A549 (cell line): Measurements from ENCODE around the gene BGN. TPM values are rescaled to one million over a fixed set of nuclear protein-coding genes. Genes with fewer than 3 reads are reported as not detected.

Experiments used
- ATAC-seq, 2 experiments: fragments of 200-7000 bp in 1 of 2; fragments of >200 bp in 1 of 2; cut with Nextera tagmentation in 1 of 2; cut with Tn5 transposase in 1 of 2; 3 replicates each; pipeline versions ENCODE4 v1.8.0 to v1.9.1; 2018 to 2020; ENCODE audit warnings: mild to moderate bottlenecking in 1 of 2, moderate library complexity in 1 of 2
- CTCF ChIA-PET: fragments of 300-600 bp; sonication (Branson Sonifier 250); formaldehyde crosslinking; extraction: SDS; loops from one replicate; lab custom pipeline; 2021; ENCODE audit warnings: antibody characterized with exemption, inconsistent platforms; lab: Yijun Ruan, JAX
- POLR2A ChIA-PET: fragments of 350-600 bp; formaldehyde crosslinking; extraction: SDS; loops from one replicate; lab custom pipeline; 2021; ENCODE audit warnings: antibody characterized with exemption, inconsistent platforms; lab: Yijun Ruan, JAX
- DNase-seq, 2 experiments: peaks; one replicate each; pipeline versions ENCODE4 v3.0.0 to v3.0.0-alpha.2; 2011 to 2016; ENCODE audit warnings: low read depth in 1 of 2, low spot score in 1 of 2
- FAIRE-seq: peaks from 2 replicates; lab custom pipeline; 2011; peaks lifted over from hg19 to GRCh38; lab: Jason Lieb, UNC
- H3K27ac ChIP-seq, 2 experiments: fragments of >200 bp; sonication (Bioruptor Twin); formaldehyde crosslinking; 3 replicates each; pipeline ENCODE4 v1.5.1; 2016 to 2017
- H3K4me1 ChIP-seq: fragments of >200 bp; sonication (Bioruptor Twin); formaldehyde crosslinking; 3 replicates; pipeline ENCODE4 v1.6.1; 2016
- H3K4me2 ChIP-seq: fragments of >200 bp; sonication (Bioruptor Twin); formaldehyde crosslinking; 3 replicates; pipeline ENCODE4 v1.6.1; 2016
- H3K4me3 ChIP-seq: fragments of >200 bp; sonication (Bioruptor Twin); formaldehyde crosslinking; 3 replicates; pipeline ENCODE4 v1.5.1; 2016
- H3K9me3 ChIP-seq: fragments of >200 bp; sonication (Bioruptor Twin); formaldehyde crosslinking; 3 replicates; pipeline ENCODE4 v1.6.1; 2016
- CBX2 ChIP-seq: fragments of 200-600 bp; sonication (generic); IDR thresholded peaks from 2 replicates; pipeline ENCODE4 v1.6.1; 2016; ENCODE audit warnings: low read depth, mild to moderate bottlenecking, borderline replicate concordance
- EHMT2 ChIP-seq: fragments of 200-600 bp; sonication (generic); IDR thresholded peaks from 2 replicates; pipeline ENCODE4 v1.6.1; 2016; ENCODE audit warnings: antibody characterized with exemption, low read depth, mild to moderate bottlenecking, moderate library complexity
- EP300 ChIP-seq, 2 experiments: fragments of >200 bp; sonication (Bioruptor Twin); formaldehyde crosslinking; IDR thresholded peaks; 2 replicates in 1 of 2; 3 replicates in 1 of 2; pipeline ENCODE4 v1.6.1; 2016 to 2017
- ESRRA ChIP-seq: fragments of 150-350 bp; IDR thresholded peaks from 2 replicates; pipeline ENCODE4 v1.6.1; 2014; ENCODE audit warnings: mild to moderate bottlenecking, low read length, borderline replicate concordance
- HDAC2 ChIP-seq: fragments of 200-600 bp; sonication (generic); IDR thresholded peaks from 2 replicates; pipeline ENCODE4 v1.6.1; 2016
- HOXB5 ChIP-seq: fragments of 250-450 bp; sonication (Bioruptor Pico); IDR thresholded peaks from 2 replicates; pipeline ENCODE4 v1.5.0; 2020; ENCODE audit warnings: mild to moderate bottlenecking, moderate library complexity
- JUNB ChIP-seq: fragments of >200 bp; sonication (Bioruptor Twin); formaldehyde crosslinking; IDR thresholded peaks from 2 replicates; pipeline ENCODE4 v1.6.1; 2016
- KDM1A ChIP-seq: fragments of 200-600 bp; sonication (generic); IDR thresholded peaks from 2 replicates; pipeline ENCODE4 v1.6.1; 2016; ENCODE audit warnings: low read depth, mild to moderate bottlenecking
- NR3C1 ChIP-seq: fragments of >200 bp; sonication (Bioruptor Twin); formaldehyde crosslinking; IDR thresholded peaks from 3 replicates; pipeline ENCODE4 v1.6.1; 2017
- PHF8 ChIP-seq: fragments of 200-600 bp; sonication (generic); IDR thresholded peaks from 2 replicates; pipeline ENCODE4 v1.6.1; 2016; ENCODE audit warnings: low read depth, mild to moderate bottlenecking, antibody characterized with exemption, moderate library complexity, borderline replicate concordance
- RCOR1 ChIP-seq: fragments of 150-350 bp; IDR thresholded peaks from 2 replicates; pipeline ENCODE4 v1.6.1; 2014; ENCODE audit warnings: antibody characterized with exemption, low read length, low read depth
- SMC3 ChIP-seq: fragments of >200 bp; sonication (Bioruptor Twin); formaldehyde crosslinking; IDR thresholded peaks from 3 replicates; pipeline ENCODE4 v1.6.1; 2018; ENCODE audit warnings: inconsistent platforms
- TFCP2L1 ChIP-seq: fragments of 250-450 bp; sonication (Bioruptor Pico); IDR thresholded peaks from 2 replicates; pipeline ENCODE4 v1.5.0; 2021; ENCODE audit warnings: mild to moderate bottlenecking
- ZC3H11A ChIP-seq: fragments of 450-650 bp; IDR thresholded peaks from 2 replicates; pipeline ENCODE4 v1.6.1; 2014; ENCODE audit warnings: antibody characterized with exemption, mild to moderate bottlenecking
- ZFP36 ChIP-seq: fragments of 450-650 bp; IDR thresholded peaks from 2 replicates; pipeline ENCODE4 v1.6.1; 2014; ENCODE audit warnings: borderline replicate concordance; ENCODE audit not compliant: partially characterized antibody
- ZNF302 ChIP-seq: fragments of 250-450 bp; sonication (Bioruptor Pico); IDR thresholded peaks from 2 replicates; pipeline ENCODE4 v1.9.0; 2021; ENCODE audit warnings: inconsistent platforms, mild to moderate bottlenecking, moderate library complexity
- ZSCAN20 ChIP-seq: fragments of 250-450 bp; sonication (Bioruptor Pico); IDR thresholded peaks from 2 replicates; pipeline ENCODE4 v1.8.0; 2022; ENCODE audit warnings: mild to moderate bottlenecking, moderate library complexity
- WGBS: methylation state at CpG from one replicate; pipeline ENCODE4 v1.1.6; 2017; ENCODE audit errors: missing lambda C conversion rate; 5-methylcytosine and 5-hydroxymethylcytosine counted together
- polyA plus RNA-seq, 4 experiments: library from polyadenylated mRNA; depleted of rRNA in 3 of 4; stranded (reverse); fragments of >200 nt; fragmentation: RNase III in 1 of 4; extraction: RNeasy Plus Mini Kit Qiagen cat#74134 plus additional on column Dnase treatment in 1 of 4; gene quantifications; 2 replicates in 3 of 4; 3 replicates in 1 of 4; pipeline ENCODE4 v1.2.3, GENCODE V29; 2011 to 2017
- TF ChIP-seq, protein P1 (sequence below): fragments of 150-350 bp; IDR thresholded peaks from 2 replicates; pipeline ENCODE4 v1.6.1; 2014; ENCODE audit warnings: low read depth, mild to moderate bottlenecking, low read length
- TF ChIP-seq, protein P2 (sequence below): fragments of >200 bp; sonication (Bioruptor Twin); formaldehyde crosslinking; IDR thresholded peaks from 3 replicates; pipeline ENCODE4 v1.6.1; 2016
- TF ChIP-seq, protein P3 (sequence below): IDR thresholded peaks from 2 replicates; pipeline ENCODE4 v1.6.1; 2012; ENCODE audit warnings: low read depth, borderline replicate concordance
- TF ChIP-seq, protein P4 (sequence below): fragments of >200 bp; sonication (Bioruptor Twin); formaldehyde crosslinking; IDR thresholded peaks from 2 replicates; pipeline ENCODE4 v1.6.1; 2016
- TF ChIP-seq, protein P5 (sequence below): fragments of >200 bp; sonication (Bioruptor Twin); formaldehyde crosslinking; IDR thresholded peaks from 3 replicates; pipeline ENCODE4 v1.5.1; 2016
- TF ChIP-seq, protein P6 (sequence below): fragments of 250-450 bp; sonication (Bioruptor Pico); IDR thresholded peaks from 2 replicates; pipeline ENCODE4 v1.5.0; 2021; ENCODE audit warnings: mild to moderate bottlenecking, moderate library complexity, borderline replicate concordance
- TF ChIP-seq, protein P7 (sequence below): IDR thresholded peaks from 2 replicates; pipeline ENCODE4 v1.6.1; 2012

BGN gene
- polyA plus RNA-seq, 2 of the 4 experiments (the other 2 are of a cell fraction), result 0.04 TPM; not detected in 1

DNA sequence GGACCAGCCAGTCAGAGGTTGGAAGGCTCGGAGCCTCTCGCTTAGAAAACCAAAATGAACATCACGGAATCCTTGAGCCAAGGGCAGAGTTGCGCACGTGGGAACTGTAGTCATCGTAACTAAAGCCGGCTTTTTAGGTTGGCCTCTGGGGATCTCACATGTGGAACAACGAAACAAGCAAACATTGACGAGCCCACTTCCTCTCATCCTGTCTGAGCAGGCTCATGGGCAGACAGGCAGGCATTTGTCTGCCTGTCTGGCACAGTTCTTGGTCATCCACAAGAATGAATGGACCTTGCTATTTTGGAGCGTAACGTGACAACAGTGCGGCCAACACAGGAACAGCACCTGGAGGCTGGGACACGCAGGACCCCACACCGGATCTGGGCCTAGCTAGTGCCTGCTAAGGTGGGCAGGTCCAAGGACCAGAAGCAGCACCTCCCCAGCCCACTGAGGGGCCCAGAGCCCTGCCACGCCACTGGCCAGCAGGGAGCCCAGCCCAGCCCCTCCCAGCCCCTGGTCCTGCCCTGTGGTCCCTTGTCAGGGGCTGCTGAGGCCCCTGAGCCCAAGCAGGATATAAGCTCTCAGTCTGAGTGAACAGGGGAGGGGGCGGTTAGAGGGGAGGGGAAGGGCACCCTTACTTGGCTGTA is 39.8 kb upstream of the BGN start:
- Histone ChIP-seq H3K4me3 (no peak overlapping the region), H3K27ac (no peak overlapping the region), H3K9me3 (no peaks in the 10 kb centered on the region), H3K4me2 (no peak overlapping the region), H3K4me1 (no peaks in the 10 kb centered on the region)
- FAIRE-seq, result peak; percentile 51
- ATAC-seq, result no peak
- ChIA-PET POLR2A (no interaction called here), CTCF (interaction anchor here (1.6 kb wide), 1 partner anchor 52 kb away, joined by 3 read pairs; no protein-coding TSS in a partner anchor)
- 96% methylated on average over 14 of the region's 16 CpGs for WGBS
- no peak for DNase-seq
- TF ChIP-seq HOXB5 (CRISPR knock-in tag), result no peak

DNA sequence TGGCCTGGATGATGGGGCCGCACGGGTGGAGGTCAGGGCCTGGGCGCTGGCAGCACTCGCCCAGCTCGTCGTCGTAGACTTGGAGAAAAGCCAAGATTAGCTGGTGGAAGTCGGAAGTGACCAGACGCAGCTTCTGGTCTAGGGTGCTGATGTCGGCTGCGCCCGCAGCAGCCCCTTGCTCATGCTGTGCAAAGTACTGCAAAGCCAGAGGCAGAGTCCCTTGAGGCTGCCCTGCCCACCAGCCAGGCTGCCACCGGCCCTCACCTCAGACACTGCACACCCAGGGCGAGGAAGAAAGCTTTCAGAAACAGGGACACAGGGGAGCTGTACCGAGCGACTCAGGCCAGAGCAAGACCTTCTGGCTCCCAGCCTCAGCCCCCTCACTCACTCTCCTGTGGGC is 39.2 kb upstream of the BGN start:
- POLR2A ChIA-PET, result no interaction called here
- no peak overlapping the region for H3K27ac ChIP-seq
- CTCF ChIA-PET, result interaction anchor here (1.6 kb wide), 1 partner anchor 52 kb away, joined by 3 read pairs; no protein-coding TSS in a partner anchor

DNA sequence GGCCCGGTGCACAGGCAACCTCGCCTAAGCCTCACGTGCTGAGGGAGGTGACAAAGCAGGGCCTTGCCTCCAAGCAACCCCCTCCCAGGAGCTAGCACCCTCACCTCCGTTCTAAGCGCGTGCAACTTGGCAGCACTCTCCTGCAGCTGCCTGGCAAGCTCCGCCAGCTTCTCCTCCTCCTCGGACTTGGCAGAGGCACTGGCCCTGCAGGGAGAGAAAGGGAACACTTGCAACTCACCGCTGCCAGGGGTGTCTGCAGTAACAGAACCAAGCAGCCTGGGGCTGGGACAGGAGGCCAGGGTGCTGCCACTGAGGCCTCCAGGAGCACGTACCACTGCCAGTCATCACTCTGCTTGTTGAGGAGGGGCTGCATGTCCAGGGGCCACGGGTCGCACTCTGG is 38.6 kb upstream of the BGN start:
- ATAC-seq (no peak), DNase-seq (no peak), FAIRE-seq (no peak)
- Histone ChIP-seq H3K4me2 (no peak overlapping the region), H3K4me1 (no peaks in the 10 kb centered on the region), H3K27ac (no peak overlapping the region), H3K9me3 (no peaks in the 10 kb centered on the region), H3K4me3 (no peak overlapping the region)
- whole genome bisulfite sequencing, result 96% methylated on average over 8 of the region's 12 CpGs
- no peak for TF ChIP-seq EP300 (IDR thresholded peaks at IDR 0.05)
- no peak for TF ChIP-seq ESRRA
- TF ChIP-seq, protein P1, sequence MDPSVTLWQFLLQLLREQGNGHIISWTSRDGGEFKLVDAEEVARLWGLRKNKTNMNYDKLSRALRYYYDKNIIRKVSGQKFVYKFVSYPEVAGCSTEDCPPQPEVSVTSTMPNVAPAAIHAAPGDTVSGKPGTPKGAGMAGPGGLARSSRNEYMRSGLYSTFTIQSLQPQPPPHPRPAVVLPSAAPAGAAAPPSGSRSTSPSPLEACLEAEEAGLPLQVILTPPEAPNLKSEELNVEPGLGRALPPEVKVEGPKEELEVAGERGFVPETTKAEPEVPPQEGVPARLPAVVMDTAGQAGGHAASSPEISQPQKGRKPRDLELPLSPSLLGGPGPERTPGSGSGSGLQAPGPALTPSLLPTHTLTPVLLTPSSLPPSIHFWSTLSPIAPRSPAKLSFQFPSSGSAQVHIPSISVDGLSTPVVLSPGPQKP, result no peak
- TF ChIP-seq, protein P2, sequence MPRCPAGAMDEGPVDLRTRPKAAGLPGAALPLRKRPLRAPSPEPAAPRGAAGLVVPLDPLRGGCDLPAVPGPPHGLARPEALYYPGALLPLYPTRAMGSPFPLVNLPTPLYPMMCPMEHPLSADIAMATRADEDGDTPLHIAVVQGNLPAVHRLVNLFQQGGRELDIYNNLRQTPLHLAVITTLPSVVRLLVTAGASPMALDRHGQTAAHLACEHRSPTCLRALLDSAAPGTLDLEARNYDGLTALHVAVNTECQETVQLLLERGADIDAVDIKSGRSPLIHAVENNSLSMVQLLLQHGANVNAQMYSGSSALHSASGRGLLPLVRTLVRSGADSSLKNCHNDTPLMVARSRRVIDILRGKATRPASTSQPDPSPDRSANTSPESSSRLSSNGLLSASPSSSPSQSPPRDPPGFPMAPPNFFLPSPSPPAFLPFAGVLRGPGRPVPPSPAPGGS, result no peak
- TF ChIP-seq ZFP36, result no peak
- no peak for TF ChIP-seq PHF8
- no peak for TF ChIP-seq JUNB
- TF ChIP-seq, protein P3, sequence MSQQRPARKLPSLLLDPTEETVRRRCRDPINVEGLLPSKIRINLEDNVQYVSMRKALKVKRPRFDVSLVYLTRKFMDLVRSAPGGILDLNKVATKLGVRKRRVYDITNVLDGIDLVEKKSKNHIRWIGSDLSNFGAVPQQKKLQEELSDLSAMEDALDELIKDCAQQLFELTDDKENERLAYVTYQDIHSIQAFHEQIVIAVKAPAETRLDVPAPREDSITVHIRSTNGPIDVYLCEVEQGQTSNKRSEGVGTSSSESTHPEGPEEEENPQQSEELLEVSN, result no peak
- TF ChIP-seq, protein P4, sequence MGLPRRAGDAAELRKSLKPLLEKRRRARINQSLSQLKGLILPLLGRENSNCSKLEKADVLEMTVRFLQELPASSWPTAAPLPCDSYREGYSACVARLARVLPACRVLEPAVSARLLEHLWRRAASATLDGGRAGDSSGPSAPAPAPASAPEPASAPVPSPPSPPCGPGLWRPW, result no peak
- no peak for TF ChIP-seq CBX2
- TF ChIP-seq KDM1A, result no peak
- TF ChIP-seq, protein P5, sequence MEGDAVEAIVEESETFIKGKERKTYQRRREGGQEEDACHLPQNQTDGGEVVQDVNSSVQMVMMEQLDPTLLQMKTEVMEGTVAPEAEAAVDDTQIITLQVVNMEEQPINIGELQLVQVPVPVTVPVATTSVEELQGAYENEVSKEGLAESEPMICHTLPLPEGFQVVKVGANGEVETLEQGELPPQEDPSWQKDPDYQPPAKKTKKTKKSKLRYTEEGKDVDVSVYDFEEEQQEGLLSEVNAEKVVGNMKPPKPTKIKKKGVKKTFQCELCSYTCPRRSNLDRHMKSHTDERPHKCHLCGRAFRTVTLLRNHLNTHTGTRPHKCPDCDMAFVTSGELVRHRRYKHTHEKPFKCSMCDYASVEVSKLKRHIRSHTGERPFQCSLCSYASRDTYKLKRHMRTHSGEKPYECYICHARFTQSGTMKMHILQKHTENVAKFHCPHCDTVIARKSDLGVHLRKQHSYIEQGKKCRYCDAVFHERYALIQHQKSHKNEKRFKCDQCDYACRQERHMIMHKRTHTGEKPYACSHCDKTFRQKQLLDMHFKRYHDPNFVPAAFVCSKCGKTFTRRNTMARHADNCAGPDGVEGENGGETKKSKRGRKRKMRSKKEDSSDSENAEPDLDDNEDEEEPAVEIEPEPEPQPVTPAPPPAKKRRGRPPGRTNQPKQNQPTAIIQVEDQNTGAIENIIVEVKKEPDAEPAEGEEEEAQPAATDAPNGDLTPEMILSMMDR, result no peak
- no peak for TF ChIP-seq ZC3H11A
- TF ChIP-seq, protein P6, sequence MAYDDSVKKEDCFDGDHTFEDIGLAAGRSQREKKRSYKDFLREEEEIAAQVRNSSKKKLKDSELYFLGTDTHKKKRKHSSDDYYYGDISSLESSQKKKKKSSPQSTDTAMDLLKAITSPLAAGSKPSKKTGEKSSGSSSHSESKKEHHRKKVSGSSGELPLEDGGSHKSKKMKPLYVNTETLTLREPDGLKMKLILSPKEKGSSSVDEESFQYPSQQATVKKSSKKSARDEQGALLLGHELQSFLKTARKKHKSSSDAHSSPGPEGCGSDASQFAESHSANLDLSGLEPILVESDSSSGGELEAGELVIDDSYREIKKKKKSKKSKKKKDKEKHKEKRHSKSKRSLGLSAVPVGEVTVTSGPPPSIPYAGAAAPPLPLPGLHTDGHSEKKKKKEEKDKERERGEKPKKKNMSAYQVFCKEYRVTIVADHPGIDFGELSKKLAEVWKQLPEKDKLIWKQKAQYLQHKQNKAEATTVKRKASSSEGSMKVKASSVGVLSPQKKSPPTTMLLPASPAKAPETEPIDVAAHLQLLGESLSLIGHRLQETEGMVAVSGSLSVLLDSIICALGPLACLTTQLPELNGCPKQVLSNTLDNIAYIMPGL, result no peak
- TF ChIP-seq NR3C1, result no peak
- no peak for TF ChIP-seq ZSCAN20 (CRISPR knock-in tag)
- TF ChIP-seq TFCP2L1, result no peak
- ChIA-PET POLR2A (no interaction called here), CTCF (interaction anchor here (1.0 to 3.0 kb wide), 3 partner anchors 15 to 423 kb away, joined by 3 to 10 read pairs (median 3); partner anchors contain the start of gene HAUS7)

More for the DNA sequence above, 39.2 kb upstream of the BGN start:
- H3K4me3 ChIP-seq, result no peak overlapping the region
- ATAC-seq (no peak), DNase-seq (no peak), FAIRE-seq (no peak)
- 90% methylated on average over 14 of the region's 16 CpGs for WGBS
- TF ChIP-seq EHMT2 (no peak), HDAC2 (no peak), ZNF302 (CRISPR knock-in tag) (no peak), RCOR1 (no peak), SMC3 (no peak)
- TF ChIP-seq, protein P4, result no peak
- TF ChIP-seq, protein P7, sequence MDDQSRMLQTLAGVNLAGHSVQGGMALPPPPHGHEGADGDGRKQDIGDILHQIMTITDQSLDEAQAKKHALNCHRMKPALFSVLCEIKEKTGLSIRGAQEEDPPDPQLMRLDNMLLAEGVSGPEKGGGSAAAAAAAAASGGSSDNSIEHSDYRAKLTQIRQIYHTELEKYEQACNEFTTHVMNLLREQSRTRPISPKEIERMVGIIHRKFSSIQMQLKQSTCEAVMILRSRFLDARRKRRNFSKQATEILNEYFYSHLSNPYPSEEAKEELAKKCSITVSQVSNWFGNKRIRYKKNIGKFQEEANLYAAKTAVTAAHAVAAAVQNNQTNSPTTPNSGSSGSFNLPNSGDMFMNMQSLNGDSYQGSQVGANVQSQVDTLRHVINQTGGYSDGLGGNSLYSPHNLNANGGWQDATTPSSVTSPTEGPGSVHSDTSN, result no peak
- H3K9me3 ChIP-seq, result no peaks in the 10 kb centered on the region
- H3K4me2 ChIP-seq, result no peak overlapping the region
- H3K4me1 ChIP-seq, result no peaks in the 10 kb centered on the region
